UCSD-AML1 (cell line): ENCODE results near the gene SIGLECL1.

ENCODE experiments used
- DNase-seq: peaks from one replicate; lab custom pipeline; 2025; ENCODE audit not compliant: unreplicated experiment; lab: John Stamatoyannopoulos, UW

Gene SIGLECL1

GRCh38 chr19:51252306-51253079, 1.6 kb downstream of the SIGLECL1 start:
- DNase-seq: no peak

- no peak for DNase-seq
Observed at GRCh38 chr19:51253088-51253806, 2.4 kb downstream of the SIGLECL1 start.

GRCh38 chr19:51256155-51256625, 5.3 kb downstream of the SIGLECL1 start:
- no peak for DNase-seq

- no peak for DNase-seq
Observed at GRCh38 chr19:51257471-51257870, 6.6 kb downstream of the SIGLECL1 start.

- DNase-seq: no peak
Observed at GRCh38 chr19:51258165-51259160, 7.6 kb downstream of the SIGLECL1 start.

GRCh38 chr19:51259348-51260245, 8.7 kb downstream of the SIGLECL1 start:
- peak; percentile 68 for DNase-seq

DNA sequence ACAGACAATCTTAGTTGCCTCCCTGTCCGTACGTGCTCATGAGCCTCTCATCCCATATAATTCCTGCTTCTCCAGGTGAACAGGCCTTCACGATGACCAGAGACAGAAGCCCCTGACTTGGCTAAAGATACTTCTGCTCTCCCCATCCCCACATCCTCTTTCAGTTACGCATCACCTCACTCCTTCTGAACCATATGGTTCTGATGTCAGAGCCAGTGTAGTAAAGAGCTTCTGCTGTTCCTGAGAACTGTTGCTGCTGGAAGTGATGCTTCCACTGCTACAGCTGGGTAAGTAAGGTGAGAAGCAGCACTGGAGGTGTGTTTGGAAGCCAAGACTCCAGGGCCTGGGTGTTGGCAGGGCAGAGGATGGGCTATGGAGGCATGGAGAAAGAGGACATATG, 12.9 kb downstream of the SIGLECL1 start:
- no peak for DNase-seq

GRCh38 chr19:51271067-51271466, 20.2 kb downstream of the SIGLECL1 start:
- no peak for DNase-seq

DNA sequence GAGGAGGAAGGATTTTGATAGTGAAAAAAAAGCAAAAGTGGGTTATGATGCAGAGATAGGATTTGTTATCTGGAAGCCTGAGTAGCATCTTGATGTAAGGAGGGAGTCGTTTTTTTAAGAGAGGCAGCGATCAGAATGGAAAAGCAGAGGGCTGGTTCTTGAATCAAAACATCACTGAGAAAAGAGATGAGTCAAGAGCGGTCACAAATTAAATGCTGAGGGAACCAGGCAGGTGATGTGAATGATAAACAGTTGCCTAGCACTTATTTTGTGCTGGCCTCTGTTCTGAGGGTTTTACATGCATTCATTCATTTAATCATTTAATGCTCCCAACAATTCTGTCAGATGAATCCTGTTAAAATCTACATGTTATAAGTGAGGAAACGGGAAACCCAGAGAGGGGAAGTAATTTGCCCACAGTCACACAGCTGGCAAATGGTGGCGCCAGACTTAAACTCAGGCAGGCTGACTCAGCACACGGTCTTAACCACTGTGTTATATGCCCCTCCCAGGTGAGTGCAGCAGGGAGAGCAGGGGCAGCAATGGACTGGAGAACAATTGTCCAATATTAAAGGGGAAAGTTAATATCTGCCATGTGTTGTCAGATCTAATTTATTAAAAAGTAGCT, 21.4 kb downstream of the SIGLECL1 start:
- DNase-seq: no peak

DNA sequence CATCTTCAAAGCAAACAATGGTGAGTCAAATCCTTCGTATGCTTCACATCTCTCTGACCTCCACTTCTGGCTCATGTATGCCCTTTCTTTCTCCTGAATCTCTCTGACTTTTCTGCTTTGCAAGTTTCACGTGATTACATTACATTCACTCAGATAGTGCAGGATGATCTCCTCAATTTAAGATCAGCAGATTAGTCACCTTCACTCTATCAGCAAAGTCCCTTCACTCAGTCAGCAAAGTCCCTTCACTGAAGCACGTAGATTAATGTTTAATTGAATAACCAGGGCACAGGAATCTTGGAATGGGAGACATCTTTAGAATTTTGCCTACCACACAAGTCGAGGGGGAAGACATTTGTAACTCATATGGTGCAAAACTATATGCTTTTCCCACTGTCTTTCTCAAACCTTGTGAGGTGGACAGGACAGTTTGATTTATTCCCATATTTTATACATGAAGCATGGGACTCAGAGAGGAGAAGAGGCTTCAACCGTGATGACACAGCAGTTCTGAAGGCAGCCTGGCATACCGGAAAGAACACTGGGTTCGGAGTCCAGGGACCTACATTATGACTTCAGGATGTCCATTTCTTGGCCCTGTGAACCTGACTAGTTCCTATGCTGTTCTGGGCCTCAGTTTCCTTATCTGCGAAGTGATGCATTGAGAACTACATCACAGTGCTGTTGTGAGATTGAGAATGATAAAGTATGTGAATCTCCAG, 23.3 kb downstream of the SIGLECL1 start:
- DNase-seq: no peak

DNA sequence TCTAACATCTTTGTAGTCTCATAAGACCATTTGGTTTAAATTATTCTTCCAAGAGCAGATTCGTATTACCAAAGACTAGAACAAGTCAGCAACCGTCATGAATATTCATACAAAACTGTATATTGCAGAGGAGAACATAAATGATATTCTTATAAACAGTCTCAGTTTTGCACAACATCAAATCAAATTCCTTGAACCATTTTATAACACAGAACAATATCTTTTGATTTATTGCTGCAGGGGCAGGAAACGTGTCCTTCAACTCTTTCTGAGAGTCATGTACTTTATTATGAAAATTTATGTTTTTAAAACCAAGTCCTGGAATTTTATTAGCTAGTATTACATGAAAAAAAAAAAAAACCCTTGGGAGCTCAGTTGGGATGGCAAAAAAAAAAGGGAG, 26.2 kb downstream of the SIGLECL1 start:
- no peak for DNase-seq

GRCh38 chr19:51282335-51282734, 31.5 kb downstream of the SIGLECL1 start:
- no peak for DNase-seq

GRCh38 chr19:51285682-51286081, 34.8 kb downstream of the SIGLECL1 start:
- DNase-seq: no peak

DNA sequence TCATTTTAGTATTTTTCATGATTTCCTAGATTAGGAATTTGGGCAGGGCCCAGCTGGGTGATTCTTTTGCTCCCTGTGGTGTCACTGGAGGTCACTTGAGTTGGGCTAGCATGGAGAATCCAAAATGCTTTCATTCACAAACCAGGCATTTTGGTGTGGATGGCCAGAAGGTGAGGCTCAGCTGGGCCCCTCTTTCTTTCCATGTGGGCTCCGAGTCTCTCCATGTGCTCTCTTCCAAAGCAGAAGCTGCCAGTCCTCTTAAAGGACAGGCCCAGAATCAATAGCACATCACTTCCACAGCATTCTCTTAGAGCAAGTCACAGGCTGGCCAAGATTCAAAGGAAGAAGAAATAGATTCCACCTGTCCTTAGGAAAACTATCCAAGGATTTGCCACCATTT, 38.8 kb downstream of the SIGLECL1 start:
- DNase-seq: no peak

DNA sequence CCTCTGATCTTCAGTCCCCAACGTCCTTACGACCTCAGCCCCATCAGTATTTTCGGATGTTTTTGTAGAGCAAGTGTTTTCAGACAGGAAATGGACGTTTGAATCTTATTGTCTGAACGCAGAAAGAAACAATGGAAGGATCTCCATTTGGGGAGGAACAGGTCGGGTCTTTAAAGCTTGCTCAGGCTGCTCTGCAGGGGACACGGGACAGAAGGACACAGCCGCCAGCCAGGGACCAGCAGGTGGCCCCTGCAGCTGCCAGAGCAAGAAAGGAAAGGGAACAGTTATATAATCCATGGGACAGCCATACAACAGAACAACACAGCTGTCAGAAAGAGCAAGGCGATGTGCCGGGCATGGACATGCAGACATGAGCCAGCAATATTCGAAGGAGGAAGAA, 42.1 kb downstream of the SIGLECL1 start:
- DNase-seq: no peak

GRCh38 chr19:51293571-51294210, 42.8 kb downstream of the SIGLECL1 start:
- no peak for DNase-seq

DNA sequence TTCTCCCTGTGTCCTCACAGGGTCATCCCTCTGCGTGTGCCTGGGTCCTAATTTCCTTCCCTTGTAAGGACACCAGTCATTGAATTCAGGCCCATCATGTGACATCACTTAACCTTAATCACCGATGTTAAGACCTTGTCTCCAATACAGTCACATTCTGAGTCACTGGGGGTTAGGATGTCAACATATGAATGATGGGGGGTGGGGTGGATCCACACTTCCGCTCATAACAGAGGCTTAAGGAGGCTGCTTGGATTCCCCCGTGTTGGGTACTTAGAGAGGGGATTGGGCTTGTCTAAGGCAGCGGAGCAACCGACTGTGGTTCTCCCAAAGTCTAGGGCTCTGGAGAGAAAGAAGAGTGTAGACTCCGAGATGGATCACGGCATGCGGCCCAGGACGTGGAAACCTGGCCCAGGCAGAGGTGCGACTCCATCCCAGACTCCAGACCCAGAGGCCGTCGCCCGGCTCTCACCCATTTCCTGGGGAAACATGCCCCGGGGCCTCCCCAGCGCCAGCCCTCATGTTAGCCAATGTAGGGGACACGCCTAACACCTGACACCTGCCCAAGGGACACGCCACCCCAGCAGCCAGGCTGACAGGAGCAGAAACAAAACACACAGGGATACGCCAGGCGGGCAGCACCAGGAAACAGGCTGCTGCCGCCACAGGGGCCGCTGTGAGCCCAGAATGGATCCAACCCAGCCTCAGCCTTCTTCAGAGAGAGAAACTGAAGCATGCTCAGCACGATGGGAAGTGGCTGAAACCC, 43.5 kb downstream of the SIGLECL1 start:
- DNase-seq: no peak

GRCh38 chr19:51294977-51295375, 44.1 kb downstream of the SIGLECL1 start:
- DNase-seq: no peak
